GM23338 (cell line): ENCODE results near the gene SCCPDH. TPM values are rescaled to one million over a fixed set of nuclear protein-coding genes. Genes with fewer than 3 reads are reported as not detected.

Source experiments
- ATAC-seq: fragments of 200-7000 bp; cut with Tn5 transposase; 3 replicates; pipeline ENCODE4 v1.9.1; 2020
- DNase-seq: peaks from one replicate; pipeline ENCODE4 v3.0.0-alpha.2; 2015; ENCODE audit warnings: low spot score
- H2AFZ ChIP-seq: fragments of 200-600 bp; sonication (generic); 2 replicates; pipeline ENCODE4 v1.8.0; 2016; ENCODE audit warnings: antibody characterized with exemption, mild to moderate bottlenecking, moderate library complexity
- H3F3A ChIP-seq: fragments of 200-600 bp; sonication (generic); replicated peaks from 2 replicates; pipeline ENCODE4 v1.8.0; 2017; ENCODE audit warnings: antibody characterized with exemption, mixed run types, low read depth
- H3K27ac ChIP-seq: fragments of 200-600 bp; sonication (generic); 2 replicates; pipeline ENCODE4 v1.6.1; 2016; ENCODE audit warnings: low read depth
- H3K27me3 ChIP-seq: fragments of 200-600 bp; sonication (generic); 2 replicates; pipeline ENCODE4 v1.8.0; 2016; ENCODE audit warnings: mild to moderate bottlenecking, mixed run types, moderate library complexity; ENCODE audit not compliant: insufficient read depth
- H3K36me3 ChIP-seq: fragments of 200-600 bp; sonication (generic); 2 replicates; pipeline ENCODE4 v1.8.0; 2016; ENCODE audit warnings: mild to moderate bottlenecking; ENCODE audit not compliant: insufficient read depth
- H3K4me1 ChIP-seq: fragments of 200-600 bp; sonication (generic); 2 replicates; pipeline ENCODE4 v1.8.0; 2016; ENCODE audit warnings: mild to moderate bottlenecking, moderate library complexity; ENCODE audit not compliant: insufficient read depth
- H3K4me2 ChIP-seq: fragments of 200-600 bp; sonication (generic); 2 replicates; pipeline ENCODE4 v1.7.1; 2017; ENCODE audit warnings: mixed run types
- H3K4me3 ChIP-seq: fragments of 200-600 bp; sonication (generic); 2 replicates; pipeline ENCODE4 v1.6.1; 2016; ENCODE audit warnings: mixed run types
- H3K79me2 ChIP-seq: fragments of 200-600 bp; sonication (generic); replicated peaks from 2 replicates; pipeline ENCODE4 v1.8.0; 2017; ENCODE audit warnings: mild to moderate bottlenecking; ENCODE audit not compliant: insufficient read depth
- H3K9me2 ChIP-seq: fragments of 200-600 bp; sonication (generic); 2 replicates; pipeline ENCODE4 v1.8.0; 2017; ENCODE audit not compliant: insufficient read depth
- H4K20me1 ChIP-seq: fragments of 200-600 bp; sonication (generic); replicated peaks from 2 replicates; pipeline ENCODE4 v1.8.0; 2017; ENCODE audit warnings: mild to moderate bottlenecking; ENCODE audit not compliant: insufficient read depth
- H3K27ac Mint-ChIP-seq: 2 replicates; pipeline ENCODE4 v1.8.0; 2020; ENCODE audit warnings: inconsistent platforms, mild to moderate bottlenecking, moderate library complexity, mixed read lengths
- H3K27me3 Mint-ChIP-seq: 3 replicates; pipeline ENCODE4 v1.8.0; 2022; ENCODE audit warnings: low read depth, mild to moderate bottlenecking, moderate library complexity, mixed read lengths, inconsistent platforms; ENCODE audit not compliant: insufficient read depth, poor library complexity
- H3K36me3 Mint-ChIP-seq: 3 replicates; pipeline ENCODE4 v1.8.0; 2021; ENCODE audit warnings: low read depth, mild to moderate bottlenecking, inconsistent platforms, moderate library complexity, mixed read lengths
- H3K4me1 Mint-ChIP-seq: 3 replicates; pipeline ENCODE4 v1.8.0; 2020; ENCODE audit warnings: mild to moderate bottlenecking, inconsistent platforms, mixed read lengths
- H3K4me3 Mint-ChIP-seq: 3 replicates; pipeline ENCODE4 v1.8.0; 2021; ENCODE audit warnings: moderate library complexity, mild to moderate bottlenecking, inconsistent platforms, mixed read lengths
- H3K9me3 Mint-ChIP-seq: 3 replicates; pipeline ENCODE4 v1.8.0; 2020; ENCODE audit warnings: moderate library complexity, mild to moderate bottlenecking, inconsistent platforms, mixed read lengths
- CREB1 ChIP-seq: fragments of 250-450 bp; sonication (Bioruptor Pico); IDR thresholded peaks from 2 replicates; pipeline ENCODE4 v1.5.0; 2020; ENCODE audit warnings: low read depth, mild to moderate bottlenecking, moderate library complexity
- CTCF ChIP-seq, 2 experiments: fragments of 200-600 bp in 1 of 2; sonication (generic) in 1 of 2; conservative IDR thresholded peaks; 2 replicates each; pipeline versions ENCODE4 v1.5.1 to v1.6.1; 2016 to 2017; ENCODE audit warnings: antibody characterized with exemption in 2 of 2, low read depth in 2 of 2, mild to moderate bottlenecking in 2 of 2, moderate library complexity in 1 of 2
- EZH2 ChIP-seq: fragments of 200-600 bp; sonication (generic); IDR thresholded peaks from one replicate; pipeline ENCODE4 v1.8.0; 2017; ENCODE audit warnings: antibody characterized with exemption, mild to moderate bottlenecking, low read depth; ENCODE audit not compliant: unreplicated experiment
- EZH2phosphoT487 ChIP-seq: fragments of 200-600 bp; sonication (generic); IDR thresholded peaks from one replicate; pipeline ENCODE4 v1.8.1; 2018; ENCODE audit warnings: antibody characterized with exemption; ENCODE audit not compliant: unreplicated experiment
- JUNB ChIP-seq: IDR thresholded peaks from one replicate; pipeline ENCODE4 v1.6.1; 2016; ENCODE audit warnings: antibody characterized with exemption; ENCODE audit not compliant: unreplicated experiment
- NANOG ChIP-seq: IDR thresholded peaks from 2 replicates; pipeline ENCODE4 v1.6.1; 2016; ENCODE audit warnings: antibody characterized with exemption, borderline replicate concordance
- POLR2AphosphoS5 ChIP-seq: IDR thresholded peaks from 2 replicates; pipeline ENCODE4 v1.6.1; 2016; ENCODE audit warnings: antibody characterized with exemption, low read depth
- STAT1 ChIP-seq: IDR thresholded peaks from one replicate; pipeline ENCODE4 v1.6.1; 2016; ENCODE audit warnings: antibody characterized with exemption; ENCODE audit not compliant: unreplicated experiment
- ZNF114 ChIP-seq: fragments of 250-450 bp; sonication (Bioruptor Pico); IDR thresholded peaks from 2 replicates; pipeline ENCODE4 v1.5.0; 2020; ENCODE audit warnings: mild to moderate bottlenecking, moderate library complexity
- ZNF331 ChIP-seq: fragments of 250-450 bp; sonication (Bioruptor Pico); IDR thresholded peaks from 2 replicates; pipeline ENCODE4 v1.5.0; 2020; ENCODE audit warnings: low read depth, mild to moderate bottlenecking, moderate library complexity
- polyA plus RNA-seq: library from polyadenylated mRNA; unstranded; fragments of >200 nt; fragmentation: Nextera tagmentation; extraction: Ambion mirVana; gene quantifications from 2 replicates; pipeline ENCODE4 v1.2.1, GENCODE V29; 2016
- total RNA-seq: library from RNA; depleted of rRNA; stranded (reverse); fragments of >200 nt; shearing (Covaris generic); gene quantifications from 2 replicates; pipeline ENCODE4 v1.2.3, GENCODE V29; 2014
- TF ChIP-seq, protein P1 (sequence below): IDR thresholded peaks from 2 replicates; pipeline ENCODE4 v1.6.1; 2016; ENCODE audit warnings: antibody characterized with exemption
- TF ChIP-seq, protein P2 (sequence below): IDR thresholded peaks from one replicate; pipeline ENCODE4 v1.6.1; 2018; ENCODE audit warnings: antibody characterized with exemption; ENCODE audit not compliant: unreplicated experiment
- TF ChIP-seq, protein P3 (sequence below): fragments of 250-450 bp; sonication (Bioruptor Pico); IDR thresholded peaks from 2 replicates; pipeline ENCODE4 v1.5.0; 2020; ENCODE audit warnings: mild to moderate bottlenecking, moderate library complexity

SCCPDH gene
- total and polyA plus RNA-seq, 2 experiments from 2014 or later: 14.4 to 18.8 TPM

- no peak overlapping the region for H2AFZ ChIP-seq
Observed at GRCh38 chr1:246773213-246773641, 49.0 kb downstream of the SCCPDH start.

More at GRCh38 chr1:246773213-246773641, 49.0 kb downstream of the SCCPDH start:
- Mint-ChIP-seq H3K27ac (no peak overlapping the region), H3K36me3 (peaks cover 2% of the 10 kb centered on the region; the same call in 1 of the 3 replicates), H3K9me3 (no peaks in the 10 kb centered on the region), H3K27me3 (peaks cover 2% of the 10 kb centered on the region), H3K4me3 (no peak overlapping the region), H3K4me1 (peaks cover 12% of the 10 kb centered on the region)
- H3K4me1 ChIP-seq: peaks cover 11% of the 10 kb centered on the region
- no peak overlapping the region for H3K4me2 ChIP-seq
- H3K4me3 ChIP-seq: no peak overlapping the region
- no peaks in the 10 kb centered on the region for H4K20me1 ChIP-seq
- H3K9me2 ChIP-seq: no peaks in the 10 kb centered on the region
- ATAC-seq (no peak), DNase-seq (no peak)
- H3K79me2 ChIP-seq: no peaks in the 10 kb centered on the region
- H3F3A ChIP-seq: no peaks in the 10 kb centered on the region
- H3K36me3 ChIP-seq: no peaks in the 10 kb centered on the region
- H3K27me3 ChIP-seq: no peaks in the 10 kb centered on the region
- no peak overlapping the region for H3K27ac ChIP-seq
- TF ChIP-seq, protein P1, sequence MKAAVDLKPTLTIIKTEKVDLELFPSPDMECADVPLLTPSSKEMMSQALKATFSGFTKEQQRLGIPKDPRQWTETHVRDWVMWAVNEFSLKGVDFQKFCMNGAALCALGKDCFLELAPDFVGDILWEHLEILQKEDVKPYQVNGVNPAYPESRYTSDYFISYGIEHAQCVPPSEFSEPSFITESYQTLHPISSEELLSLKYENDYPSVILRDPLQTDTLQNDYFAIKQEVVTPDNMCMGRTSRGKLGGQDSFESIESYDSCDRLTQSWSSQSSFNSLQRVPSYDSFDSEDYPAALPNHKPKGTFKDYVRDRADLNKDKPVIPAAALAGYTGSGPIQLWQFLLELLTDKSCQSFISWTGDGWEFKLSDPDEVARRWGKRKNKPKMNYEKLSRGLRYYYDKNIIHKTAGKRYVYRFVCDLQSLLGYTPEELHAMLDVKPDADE: no peak
- TF ChIP-seq CTCF (conservative IDR thresholded peaks at IDR 0.05; ENCODE audit: low read depth in 2 of 2) (no peak), ZNF114 (CRISPR knock-in tag) (no peak), NANOG (no peak), STAT1 (no peak), JUNB (no peak), ZNF331 (CRISPR knock-in tag) (no peak), EZH2phosphoT487 (no peak), POLR2AphosphoS5 (no peak), EZH2 (no peak), CREB1 (CRISPR knock-in tag) (no peak)
- TF ChIP-seq, protein P2, sequence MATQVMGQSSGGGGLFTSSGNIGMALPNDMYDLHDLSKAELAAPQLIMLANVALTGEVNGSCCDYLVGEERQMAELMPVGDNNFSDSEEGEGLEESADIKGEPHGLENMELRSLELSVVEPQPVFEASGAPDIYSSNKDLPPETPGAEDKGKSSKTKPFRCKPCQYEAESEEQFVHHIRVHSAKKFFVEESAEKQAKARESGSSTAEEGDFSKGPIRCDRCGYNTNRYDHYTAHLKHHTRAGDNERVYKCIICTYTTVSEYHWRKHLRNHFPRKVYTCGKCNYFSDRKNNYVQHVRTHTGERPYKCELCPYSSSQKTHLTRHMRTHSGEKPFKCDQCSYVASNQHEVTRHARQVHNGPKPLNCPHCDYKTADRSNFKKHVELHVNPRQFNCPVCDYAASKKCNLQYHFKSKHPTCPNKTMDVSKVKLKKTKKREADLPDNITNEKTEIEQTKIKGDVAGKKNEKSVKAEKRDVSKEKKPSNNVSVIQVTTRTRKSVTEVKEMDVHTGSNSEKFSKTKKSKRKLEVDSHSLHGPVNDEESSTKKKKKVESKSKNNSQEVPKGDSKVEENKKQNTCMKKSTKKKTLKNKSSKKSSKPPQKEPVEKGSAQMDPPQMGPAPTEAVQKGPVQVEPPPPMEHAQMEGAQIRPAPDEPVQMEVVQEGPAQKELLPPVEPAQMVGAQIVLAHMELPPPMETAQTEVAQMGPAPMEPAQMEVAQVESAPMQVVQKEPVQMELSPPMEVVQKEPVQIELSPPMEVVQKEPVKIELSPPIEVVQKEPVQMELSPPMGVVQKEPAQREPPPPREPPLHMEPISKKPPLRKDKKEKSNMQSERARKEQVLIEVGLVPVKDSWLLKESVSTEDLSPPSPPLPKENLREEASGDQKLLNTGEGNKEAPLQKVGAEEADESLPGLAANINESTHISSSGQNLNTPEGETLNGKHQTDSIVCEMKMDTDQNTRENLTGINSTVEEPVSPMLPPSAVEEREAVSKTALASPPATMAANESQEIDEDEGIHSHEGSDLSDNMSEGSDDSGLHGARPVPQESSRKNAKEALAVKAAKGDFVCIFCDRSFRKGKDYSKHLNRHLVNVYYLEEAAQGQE: no peak
- TF ChIP-seq, protein P3, sequence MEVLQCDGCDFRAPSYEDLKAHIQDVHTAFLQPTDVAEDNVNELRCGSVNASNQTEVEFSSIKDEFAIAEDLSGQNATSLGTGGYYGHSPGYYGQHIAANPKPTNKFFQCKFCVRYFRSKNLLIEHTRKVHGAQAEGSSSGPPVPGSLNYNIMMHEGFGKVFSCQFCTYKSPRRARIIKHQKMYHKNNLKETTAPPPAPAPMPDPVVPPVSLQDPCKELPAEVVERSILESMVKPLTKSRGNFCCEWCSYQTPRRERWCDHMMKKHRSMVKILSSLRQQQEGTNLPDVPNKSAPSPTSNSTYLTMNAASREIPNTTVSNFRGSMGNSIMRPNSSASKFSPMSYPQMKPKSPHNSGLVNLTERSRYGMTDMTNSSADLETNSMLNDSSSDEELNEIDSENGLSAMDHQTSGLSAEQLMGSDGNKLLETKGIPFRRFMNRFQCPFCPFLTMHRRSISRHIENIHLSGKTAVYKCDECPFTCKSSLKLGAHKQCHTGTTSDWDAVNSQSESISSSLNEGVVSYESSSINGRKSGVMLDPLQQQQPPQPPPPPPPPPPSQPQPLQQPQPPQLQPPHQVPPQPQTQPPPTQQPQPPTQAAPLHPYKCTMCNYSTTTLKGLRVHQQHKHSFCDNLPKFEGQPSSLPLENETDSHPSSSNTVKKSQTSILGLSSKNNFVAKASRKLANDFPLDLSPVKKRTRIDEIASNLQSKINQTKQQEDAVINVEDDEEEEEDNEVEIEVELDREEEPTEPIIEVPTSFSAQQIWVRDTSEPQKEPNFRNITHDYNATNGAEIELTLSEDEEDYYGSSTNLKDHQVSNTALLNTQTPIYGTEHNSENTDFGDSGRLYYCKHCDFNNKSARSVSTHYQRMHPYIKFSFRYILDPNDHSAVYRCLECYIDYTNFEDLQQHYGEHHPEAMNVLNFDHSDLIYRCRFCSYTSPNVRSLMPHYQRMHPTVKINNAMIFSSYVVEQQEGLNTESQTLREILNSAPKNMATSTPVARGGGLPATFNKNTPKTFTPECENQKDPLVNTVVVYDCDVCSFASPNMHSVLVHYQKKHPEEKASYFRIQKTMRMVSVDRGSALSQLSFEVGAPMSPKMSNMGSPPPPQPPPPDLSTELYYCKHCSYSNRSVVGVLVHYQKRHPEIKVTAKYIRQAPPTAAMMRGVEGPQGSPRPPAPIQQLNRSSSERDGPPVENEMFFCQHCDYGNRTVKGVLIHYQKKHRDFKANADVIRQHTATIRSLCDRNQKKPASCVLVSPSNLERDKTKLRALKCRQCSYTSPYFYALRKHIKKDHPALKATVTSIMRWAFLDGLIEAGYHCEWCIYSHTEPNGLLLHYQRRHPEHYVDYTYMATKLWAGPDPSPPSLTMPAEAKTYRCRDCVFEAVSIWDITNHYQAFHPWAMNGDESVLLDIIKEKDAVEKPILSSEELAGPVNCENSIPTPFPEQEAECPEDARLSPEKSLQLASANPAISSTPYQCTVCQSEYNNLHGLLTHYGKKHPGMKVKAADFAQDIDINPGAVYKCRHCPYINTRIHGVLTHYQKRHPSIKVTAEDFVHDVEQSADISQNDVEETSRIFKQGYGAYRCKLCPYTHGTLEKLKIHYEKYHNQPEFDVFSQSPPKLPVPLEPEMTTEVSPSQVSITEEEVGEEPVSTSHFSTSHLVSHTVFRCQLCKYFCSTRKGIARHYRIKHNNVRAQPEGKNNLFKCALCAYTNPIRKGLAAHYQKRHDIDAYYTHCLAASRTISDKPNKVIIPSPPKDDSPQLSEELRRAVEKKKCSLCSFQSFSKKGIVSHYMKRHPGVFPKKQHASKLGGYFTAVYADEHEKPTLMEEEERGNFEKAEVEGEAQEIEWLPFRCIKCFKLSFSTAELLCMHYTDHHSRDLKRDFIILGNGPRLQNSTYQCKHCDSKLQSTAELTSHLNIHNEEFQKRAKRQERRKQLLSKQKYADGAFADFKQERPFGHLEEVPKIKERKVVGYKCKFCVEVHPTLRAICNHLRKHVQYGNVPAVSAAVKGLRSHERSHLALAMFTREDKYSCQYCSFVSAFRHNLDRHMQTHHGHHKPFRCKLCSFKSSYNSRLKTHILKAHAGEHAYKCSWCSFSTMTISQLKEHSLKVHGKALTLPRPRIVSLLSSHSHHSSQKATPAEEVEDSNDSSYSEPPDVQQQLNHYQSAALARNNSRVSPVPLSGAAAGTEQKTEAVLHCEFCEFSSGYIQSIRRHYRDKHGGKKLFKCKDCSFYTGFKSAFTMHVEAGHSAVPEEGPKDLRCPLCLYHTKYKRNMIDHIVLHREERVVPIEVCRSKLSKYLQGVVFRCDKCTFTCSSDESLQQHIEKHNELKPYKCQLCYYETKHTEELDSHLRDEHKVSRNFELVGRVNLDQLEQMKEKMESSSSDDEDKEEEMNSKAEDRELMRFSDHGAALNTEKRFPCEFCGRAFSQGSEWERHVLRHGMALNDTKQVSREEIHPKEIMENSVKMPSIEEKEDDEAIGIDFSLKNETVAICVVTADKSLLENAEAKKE (CRISPR knock-in tag): no peak
